Activated CD8-positive, alpha-beta memory T cell treated with anti-CD3 and anti-CD28 coated beads for 48 hours (primary cell): ENCODE data around the gene PDE11A.

Experiments used
- DNase-seq, 3 experiments: peaks; one replicate each; pipeline ENCODE4 v3.0.0-alpha.2; 2020; ENCODE audit warnings: low read depth in 2 of 3, low spot score in 2 of 3

The PDE11A gene

DNA sequence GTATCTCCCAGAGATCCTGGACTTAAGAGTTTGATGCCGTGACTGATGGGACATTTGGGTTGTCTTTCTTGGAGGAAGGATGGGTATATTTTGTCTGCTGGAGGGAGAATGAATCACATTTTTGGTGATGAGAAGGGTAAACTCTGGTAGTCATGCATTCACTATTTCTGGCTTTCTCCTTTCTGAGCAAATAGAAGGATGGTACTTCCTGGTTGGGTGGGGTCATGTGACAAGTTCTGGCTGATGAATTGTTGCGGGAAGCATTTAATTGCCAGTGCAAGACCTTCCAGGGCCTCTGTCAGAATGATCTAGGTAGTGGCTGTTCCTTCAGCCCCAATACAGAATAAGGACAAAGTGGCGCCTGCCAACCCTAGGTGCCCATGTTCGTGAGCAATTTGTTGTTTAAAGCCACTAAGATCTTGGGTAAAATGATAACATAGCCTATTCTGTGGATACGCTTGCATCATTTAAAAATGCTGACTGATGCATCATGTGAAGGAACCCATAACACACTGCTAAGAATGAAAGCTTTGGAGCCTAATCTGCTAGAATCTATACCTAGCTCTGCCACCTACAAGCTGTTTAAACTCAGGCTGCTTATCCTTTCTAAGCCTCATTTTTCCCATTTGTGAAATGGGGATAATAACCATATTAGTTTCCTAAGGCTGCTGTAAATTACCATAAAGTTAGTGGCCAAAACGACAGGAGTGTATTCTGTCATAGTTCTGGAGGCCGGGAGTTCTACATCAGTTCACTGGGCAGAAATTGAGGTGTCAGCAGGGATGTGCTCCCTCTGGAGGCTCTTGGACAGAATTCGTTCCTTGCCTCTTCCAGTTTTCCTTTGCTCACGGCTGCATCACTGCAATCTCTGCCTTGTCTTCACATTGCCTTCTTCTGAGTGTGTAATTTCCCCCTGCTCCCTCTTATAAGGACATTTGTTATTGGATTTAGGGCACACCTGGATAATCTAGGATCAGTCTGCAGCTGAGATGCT is 398.7 kb downstream of the PDE11A start:
- no peak for DNase-seq

DNA sequence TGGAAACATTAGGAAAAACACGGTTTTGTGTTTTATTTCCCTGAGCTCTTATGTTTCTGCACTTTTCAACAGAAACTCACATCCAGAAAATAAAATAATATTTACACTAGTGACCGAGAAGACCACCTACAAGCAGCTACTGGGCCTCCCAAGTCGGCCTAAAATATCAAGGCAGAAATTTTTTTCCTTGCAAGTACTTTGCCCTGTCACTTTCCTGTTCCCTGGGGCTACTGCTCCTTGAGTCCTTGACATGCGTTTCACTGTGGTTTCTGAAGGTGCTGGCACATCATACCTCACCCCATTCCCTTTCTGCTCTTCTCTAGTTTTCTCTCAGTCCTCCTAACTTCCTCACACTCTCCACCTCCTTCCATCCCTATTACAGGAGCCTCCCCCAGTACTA is 400.9 kb downstream of the PDE11A start:
- DNase-seq, result no peak

DNA sequence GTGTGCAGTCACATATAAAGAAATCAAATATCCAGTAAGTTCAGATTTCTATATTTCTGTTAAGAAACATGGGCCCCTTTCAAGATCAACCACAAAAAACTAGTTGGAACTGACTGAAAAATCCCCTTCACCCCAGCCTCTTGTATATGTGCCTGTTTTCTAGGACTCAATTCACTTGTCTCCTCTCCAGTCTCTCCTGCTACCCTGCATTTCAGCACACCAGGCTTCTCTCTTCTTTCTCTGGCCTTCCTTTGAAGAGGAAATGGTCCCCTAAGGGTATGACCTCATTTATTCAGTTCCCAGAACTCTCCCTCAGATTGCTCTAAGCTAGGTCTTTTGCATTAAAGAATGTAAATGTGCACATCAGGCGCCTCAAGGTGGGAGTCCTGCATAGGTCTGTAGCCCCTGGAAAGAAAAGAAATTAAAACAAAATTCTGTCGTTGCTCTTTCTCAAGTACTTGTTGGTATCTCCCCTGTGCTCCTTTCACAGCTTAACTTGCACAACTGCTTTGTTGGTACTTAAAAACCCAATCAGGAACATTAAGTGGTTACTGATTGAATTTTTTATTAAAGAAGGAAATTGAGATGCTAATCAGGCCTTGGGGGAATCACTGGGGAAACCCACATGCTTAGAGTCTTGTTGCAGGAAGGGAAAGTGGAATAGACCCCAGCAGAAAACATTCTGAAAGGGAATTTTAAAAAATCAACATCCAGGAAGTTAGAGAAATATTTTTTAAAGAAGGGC is 401.6 kb downstream of the PDE11A start:
- no peak for DNase-seq

DNA sequence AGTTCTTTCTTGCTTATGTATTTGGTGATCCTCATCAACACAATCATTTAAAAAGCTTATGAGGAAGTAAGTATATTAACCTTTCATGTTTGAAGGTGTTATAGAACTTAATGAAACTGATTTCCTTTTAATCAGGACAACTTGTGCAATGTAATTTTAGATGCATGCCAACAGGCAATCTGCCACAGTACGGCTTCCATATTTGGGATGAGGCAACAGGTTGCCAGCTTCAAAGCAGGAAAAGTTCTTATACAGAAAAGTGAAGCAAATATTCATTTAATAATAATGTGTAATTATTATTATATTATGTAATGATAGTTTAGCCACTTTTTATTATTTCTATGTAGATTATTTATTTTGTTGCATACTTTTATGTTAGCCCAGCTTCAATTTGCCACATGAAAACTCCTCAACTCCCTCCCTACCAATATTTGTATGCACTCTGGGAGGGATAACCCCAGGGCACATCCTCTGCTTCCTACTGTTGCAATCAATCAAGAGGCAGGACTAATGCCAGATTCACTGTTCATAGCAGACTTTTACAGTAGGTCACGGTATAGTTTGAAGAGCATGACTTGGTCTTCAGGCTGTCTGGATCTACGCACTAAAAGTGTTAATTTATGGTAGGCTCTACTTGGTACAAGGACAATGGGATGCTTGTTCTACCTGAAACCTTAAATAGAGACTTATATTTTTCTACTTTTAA is 402.8 kb downstream of the PDE11A start:
- DNase-seq, result no peak

- no peak for DNase-seq
Measured at GRCh38 chr2:177669201-177669600, 403.4 kb downstream of the PDE11A start.

- DNase-seq, result no peak
Measured at GRCh38 chr2:177668617-177669016, 404.0 kb downstream of the PDE11A start.

DNA sequence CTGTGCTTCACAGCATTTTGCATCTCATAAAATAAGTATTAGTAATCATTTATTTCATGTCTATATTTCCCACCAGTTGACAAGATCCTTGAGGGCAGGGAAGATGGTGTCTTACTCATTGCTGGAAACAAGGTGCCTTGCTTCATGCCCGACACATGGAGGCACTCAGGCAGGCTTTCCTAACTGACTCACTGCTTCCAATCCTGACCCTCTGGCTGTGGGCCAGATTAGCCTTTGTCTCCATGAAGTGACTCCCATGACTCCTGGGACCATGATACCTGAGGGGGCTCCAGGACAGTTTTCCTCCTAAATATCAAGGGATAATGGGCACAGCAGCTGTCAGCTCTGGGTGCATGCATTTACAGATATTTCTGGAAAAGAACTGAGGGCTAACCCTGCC is 405.0 kb downstream of the PDE11A start:
- no peak for DNase-seq

DNA sequence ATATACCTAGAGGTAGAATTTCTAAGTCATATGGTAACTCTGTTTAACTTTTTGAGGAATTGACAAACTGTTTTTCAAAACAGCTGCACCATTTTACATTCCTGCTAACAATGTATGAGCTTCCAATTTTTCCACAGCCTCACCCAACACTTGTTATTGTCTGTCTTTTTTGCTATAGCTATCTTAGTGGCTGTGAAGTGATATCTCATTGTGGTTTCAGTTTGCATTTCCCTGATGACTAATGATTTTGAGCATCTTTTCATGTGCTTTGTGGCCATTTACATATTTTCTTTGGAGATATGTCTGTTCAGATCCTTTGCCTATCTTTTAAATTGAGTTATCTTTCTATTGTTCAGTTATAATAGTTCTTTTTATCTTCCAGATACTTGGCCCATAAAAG is 406.2 kb downstream of the PDE11A start:
- no peak for DNase-seq

DNA sequence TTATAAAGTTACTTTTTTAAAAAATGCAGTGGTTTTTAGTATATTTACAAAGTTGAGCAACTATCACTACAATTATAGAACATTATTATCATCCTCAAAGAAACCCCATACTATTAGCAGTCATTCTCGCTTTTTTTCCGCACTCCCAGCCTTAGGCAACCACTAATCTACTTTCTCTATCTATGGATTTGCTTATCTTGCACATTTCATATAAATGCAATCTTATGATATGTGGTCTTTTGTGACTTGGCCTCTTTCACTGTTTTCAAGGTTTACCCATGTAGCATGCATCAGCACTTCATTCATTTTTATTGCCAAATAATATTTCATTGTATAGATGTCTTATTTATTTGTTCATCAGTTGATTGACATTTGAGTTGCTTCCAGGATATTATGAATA is 406.6 kb downstream of the PDE11A start:
- DNase-seq, result no peak

GRCh38 chr2:177665328-177665727 is 407.2 kb downstream of the PDE11A start:
- no peak for DNase-seq

DNA sequence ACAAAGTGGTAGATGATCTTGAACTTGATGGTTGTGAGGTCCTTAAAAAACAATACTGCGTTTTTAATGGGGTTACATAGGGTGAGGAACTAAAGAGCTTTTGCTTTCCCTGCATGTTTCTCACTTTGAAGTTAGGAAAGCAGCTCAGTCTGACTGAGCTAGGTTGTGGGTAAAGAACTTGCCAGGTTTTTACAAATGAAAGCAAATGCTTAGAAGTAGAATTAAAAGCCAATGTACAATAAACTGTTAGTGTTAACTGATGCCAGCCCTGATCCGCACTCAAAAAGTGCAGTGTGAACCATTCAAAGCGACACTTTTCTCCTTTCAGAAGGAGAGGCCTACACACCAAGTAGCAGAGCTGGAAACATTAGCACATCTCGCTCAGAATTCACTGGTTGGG is 409.7 kb downstream of the PDE11A start:
- DNase-seq, result no peak

DNA sequence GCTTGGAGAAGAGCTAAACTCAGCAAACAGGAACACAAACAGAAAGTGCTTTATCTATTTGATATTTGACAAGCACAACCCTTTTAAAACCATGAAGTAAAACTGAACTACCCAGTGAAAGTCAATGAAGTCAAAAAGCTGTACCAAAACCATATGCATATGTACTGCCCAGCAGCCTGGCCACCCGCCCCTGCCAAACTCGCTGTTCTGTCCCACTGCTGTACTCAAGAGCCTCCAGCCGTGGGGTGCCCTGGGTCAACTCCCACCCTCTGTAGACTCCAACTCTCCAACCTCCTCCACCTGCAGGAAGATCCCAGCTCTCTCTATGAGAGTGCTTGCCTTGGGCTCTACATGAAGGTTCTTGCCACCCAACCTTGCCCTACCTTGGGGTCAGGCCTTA is 411.8 kb downstream of the PDE11A start:
- no peak for DNase-seq

- no peak for DNase-seq
Measured at GRCh38 chr2:177658309-177658708, 414.3 kb downstream of the PDE11A start.

- no peak for DNase-seq
Measured at GRCh38 chr2:177651833-177652232, 420.7 kb downstream of the PDE11A start.

- DNase-seq, result no peak
Measured at GRCh38 chr2:177649568-177650518, 422.7 kb downstream of the PDE11A start.

DNA sequence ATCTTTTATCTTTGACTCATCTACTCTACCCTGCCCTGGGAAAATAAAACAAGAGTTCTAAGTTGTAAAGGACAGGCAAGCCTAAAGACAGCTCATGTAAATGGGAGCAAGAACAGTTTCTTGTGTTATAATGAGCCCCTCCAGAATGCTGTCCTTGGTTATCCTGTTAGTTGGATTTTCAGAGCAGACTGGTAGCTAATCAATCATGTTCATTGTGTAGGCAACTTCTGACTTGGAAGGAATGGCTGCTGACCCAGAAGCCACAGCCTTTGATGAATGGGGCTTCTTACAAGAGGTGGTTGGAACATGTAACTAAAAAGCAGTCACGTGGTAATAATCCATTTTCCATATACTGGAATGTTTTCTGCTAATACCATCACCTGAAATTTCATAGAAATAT is 425.8 kb downstream of the PDE11A start:
- no peak for DNase-seq

GRCh38 chr2:177646241-177646640 is 426.3 kb downstream of the PDE11A start:
- no peak for DNase-seq

DNA sequence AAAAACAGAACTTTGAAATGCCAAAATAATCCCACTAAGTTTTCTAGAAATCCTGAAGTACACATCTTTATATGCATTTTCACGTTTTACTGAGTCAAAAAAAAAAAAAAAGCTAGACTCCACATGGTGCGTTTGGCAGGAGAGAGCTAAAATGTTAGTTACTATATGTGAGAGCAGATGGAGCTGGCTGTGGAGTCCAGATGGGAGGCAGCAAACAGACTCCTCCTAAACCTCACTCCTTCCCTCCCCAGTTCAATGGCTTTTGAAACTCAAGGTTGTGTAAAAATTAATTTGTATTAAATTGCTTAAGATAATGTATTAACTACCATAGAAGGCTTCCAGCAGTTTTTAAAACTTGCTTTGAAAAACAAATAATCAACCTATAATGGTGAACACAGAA is 431.2 kb downstream of the PDE11A start:
- no peak for DNase-seq

DNA sequence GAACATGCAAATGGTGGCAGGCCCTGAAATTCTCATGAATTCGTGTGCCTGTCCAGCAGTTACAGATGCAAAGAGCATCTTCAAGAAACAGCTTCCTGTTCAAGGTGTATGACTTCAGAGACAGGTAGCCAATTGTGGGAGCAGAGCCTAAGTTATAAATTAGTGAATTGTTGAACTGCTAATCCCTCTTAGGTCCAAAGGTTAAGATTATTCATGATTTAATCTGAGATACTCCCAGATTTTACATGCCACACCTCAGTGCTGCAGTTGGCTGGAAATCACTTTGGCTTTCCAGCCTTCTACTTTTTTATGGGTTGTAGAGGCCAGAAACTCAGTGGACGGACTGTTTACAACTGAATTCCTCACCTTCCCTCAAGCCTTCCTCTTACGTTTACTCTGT is 432.2 kb downstream of the PDE11A start:
- no peak for DNase-seq

- DNase-seq, result no peak
Measured at GRCh38 chr2:177639262-177639914, 433.2 kb downstream of the PDE11A start.
